Renal cortex interstitium (tissue), 11 donors: ENCODE results near the gene GRM8. TPM values are rescaled to one million over a fixed set of nuclear protein-coding genes. Genes with fewer than 3 reads are reported as not detected.
"Not testable (repeated sequence)": the region's sequence is repeated elsewhere in the genome, so short reads cannot be mapped to it uniquely, and the experiment has no call there.

Experiments
- DNase-seq, 11 donors: peaks; one replicate each; pipeline ENCODE4 v3.0.0-alpha.2; 2013; ENCODE audit warnings: low read depth in 9 of 11, low spot score in 4 of 11; ENCODE audit errors: extremely low read depth in 1 of 11
- polyA plus RNA-seq, 3 donors: library from polyadenylated mRNA; unstranded; fragments of 120-200 nt; gene quantifications; one replicate each; pipeline ENCODE4 v1.2.1, GENCODE V29; 2013; ENCODE audit not compliant: insufficient read length in 3 of 3

GRM8 gene
- polyA plus RNA-seq, 3 donors, result 8.1 to 9.4 (median 8.7) TPM

DNA sequence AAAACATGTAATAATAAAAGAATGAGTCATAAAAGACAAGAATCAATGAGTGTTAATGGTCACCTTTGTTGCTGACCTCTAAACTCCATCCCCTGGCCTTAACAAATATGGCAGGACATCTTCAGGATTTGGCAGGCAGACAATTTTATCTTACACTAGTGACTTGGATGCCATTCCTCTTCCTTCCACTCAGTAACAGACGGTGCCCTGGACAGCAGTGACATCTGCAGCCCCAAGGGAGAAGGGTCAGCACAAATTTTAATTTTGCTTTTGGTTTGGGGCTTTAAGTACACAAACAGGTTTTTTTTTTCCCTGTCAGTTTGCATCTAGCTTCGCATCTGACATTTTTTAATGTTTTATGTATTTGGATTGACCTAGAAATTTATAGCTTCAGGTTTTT is 370.8 kb downstream of the GRM8 start:
- not testable (repeated sequence) for DNase-seq

GRCh38 chr7:126881315-126881714 is 371.4 kb downstream of the GRM8 start:
- no peak for DNase-seq

DNA sequence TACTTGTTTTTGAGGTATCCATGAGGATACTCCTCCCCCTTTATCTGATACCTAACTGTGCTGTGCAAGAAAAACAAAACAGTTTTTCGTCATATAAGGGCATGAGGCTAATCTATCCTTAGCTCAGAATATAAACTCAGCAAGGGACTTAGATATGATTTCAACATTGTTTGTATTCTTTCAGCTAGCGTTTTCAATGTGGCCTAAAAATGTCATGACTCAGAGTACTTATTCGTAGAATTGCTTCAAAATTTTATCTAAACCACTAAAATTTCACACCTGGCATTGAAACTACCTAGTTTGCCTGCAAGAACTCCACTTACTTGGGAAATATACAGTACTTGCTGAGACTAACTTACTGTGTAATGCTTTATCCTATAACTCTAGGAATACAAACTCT is 376.2 kb downstream of the GRM8 start:
- DNase-seq, result not testable (repeated sequence)

- peak in 2 of 11 donors; percentile 0 for DNase-seq
Measured at GRCh38 chr7:126856691-126857291, 395.9 kb downstream of the GRM8 start.

- DNase-seq, result no peak
Measured at GRCh38 chr7:126845331-126845730, 407.4 kb downstream of the GRM8 start.

- no peak for DNase-seq
Measured at GRCh38 chr7:126843883-126844282, 408.9 kb downstream of the GRM8 start.

- no peak for DNase-seq
Measured at GRCh38 chr7:126843336-126843735, 409.4 kb downstream of the GRM8 start.

- no peak for DNase-seq
Measured at GRCh38 chr7:126842451-126842850, 410.3 kb downstream of the GRM8 start.

- DNase-seq, result no peak
Measured at GRCh38 chr7:126840869-126841268, 411.9 kb downstream of the GRM8 start.

DNA sequence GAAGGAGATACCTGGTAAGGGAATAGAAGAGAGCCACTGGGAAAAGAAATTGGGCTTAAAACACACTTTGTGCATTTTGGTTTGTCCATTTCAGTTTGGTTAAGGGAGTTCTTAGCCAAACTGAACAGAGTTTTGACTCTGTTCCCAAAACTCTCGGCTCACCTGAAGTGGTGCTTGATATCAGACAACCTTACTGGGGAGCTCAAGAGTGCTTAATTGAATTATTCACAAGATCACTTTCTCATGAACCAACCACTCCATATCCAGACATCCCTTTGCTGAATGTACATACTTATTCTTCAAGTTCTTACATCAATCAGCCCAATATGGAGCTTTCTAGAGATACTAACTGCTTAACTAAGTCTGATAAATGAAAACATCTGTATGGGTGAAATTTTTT is 413.1 kb downstream of the GRM8 start:
- DNase-seq, result no peak

GRCh38 chr7:126838194-126838593 is 414.5 kb downstream of the GRM8 start:
- DNase-seq, result no peak

DNA sequence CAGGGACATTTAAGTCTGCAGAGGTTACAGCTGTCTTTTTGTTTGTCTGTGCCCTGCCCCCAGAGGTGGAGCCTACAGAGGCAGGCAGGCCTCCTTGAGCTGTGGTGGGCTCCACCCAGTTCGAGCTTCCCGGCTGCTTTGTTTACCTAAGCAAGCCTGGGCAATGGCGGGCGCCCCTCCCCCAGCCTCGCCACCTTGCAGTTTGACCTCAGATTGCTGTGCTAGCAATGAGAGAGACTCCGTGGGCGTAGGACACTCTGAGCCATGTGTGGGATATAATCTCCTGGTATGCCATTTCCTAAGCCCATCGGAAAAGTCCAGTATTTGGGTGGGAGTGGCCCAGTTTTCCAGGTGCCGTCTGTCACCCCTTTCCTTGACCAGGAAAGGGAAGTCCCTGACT is 421.5 kb downstream of the GRM8 start:
- DNase-seq, result not testable (repeated sequence)

DNA sequence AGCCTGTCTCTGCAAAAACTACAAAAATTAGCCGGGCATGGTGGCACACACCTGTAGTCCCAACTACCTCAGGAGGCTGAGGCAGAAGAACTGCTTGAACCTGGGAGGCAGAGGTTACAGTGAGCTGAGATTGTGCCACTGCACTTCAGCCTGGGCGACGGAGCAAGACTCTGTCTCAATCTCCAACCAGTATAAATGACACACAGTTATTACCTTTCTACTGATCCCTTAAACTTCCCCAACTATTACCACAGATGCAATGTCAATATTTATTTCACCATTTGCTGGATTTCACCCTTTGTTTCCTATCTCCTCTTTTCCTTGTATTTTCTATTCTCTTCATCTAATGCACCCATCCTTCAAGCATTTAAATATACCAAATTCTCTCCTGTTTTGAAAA is 431.8 kb downstream of the GRM8 start:
- DNase-seq, result no peak

DNA sequence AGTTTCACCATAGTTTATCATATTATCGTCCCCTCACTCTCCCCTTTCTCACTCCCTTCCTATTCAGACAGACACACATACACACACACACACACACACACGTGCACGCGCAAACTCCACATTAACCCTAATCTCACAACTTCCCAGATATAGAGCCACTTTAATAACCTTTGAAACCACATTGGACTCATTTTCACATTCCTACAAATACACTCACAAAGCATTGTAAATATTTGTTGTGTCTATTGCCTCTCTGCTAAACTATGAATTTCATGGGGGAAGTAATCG is 433.6 kb downstream of the GRM8 start:
- no peak for DNase-seq

DNA sequence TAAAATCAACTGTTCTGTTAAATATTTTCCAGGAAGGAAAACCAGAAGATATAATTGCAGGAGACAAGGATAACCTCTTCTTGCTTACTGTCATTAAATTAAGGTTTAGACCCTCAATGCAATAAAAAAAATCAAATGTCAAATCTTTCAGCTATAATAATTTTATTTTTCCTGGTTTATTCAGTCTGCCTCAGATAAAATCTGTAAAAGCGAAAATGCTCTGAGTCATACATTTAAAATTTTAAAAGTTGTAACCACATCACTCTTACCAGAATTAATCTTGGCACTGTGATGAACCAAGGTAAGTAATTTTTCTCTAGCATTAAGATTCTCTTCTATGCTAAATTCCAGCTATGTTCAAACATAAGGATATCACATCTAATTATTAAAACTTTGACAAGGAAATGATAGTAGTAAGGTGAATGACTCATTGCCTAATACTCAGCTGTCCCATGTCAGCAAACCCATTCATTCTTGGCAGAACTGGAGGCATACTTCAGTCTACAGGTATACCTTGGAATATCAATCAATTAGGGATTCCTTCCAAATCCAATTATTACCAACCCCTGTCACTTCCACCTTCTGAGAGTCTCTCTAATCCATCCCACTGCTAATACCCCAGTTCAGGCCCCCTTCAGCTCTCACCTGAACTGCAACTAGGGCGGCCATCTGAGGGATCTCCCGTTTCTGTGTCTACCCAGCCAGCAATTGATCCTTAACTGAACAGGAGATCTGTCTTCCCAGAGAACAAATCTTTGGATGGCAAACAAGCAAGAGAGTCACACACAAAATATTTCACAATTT is 434.1 kb downstream of the GRM8 start:
- DNase-seq, result no peak

GRCh38 chr7:126809188-126809587 is 443.6 kb downstream of the GRM8 start:
- DNase-seq, result no peak

- no peak for DNase-seq
Measured at GRCh38 chr7:126806614-126807013, 446.1 kb downstream of the GRM8 start.

- DNase-seq, result no peak
Measured at GRCh38 chr7:126805351-126805750, 447.4 kb downstream of the GRM8 start.

DNA sequence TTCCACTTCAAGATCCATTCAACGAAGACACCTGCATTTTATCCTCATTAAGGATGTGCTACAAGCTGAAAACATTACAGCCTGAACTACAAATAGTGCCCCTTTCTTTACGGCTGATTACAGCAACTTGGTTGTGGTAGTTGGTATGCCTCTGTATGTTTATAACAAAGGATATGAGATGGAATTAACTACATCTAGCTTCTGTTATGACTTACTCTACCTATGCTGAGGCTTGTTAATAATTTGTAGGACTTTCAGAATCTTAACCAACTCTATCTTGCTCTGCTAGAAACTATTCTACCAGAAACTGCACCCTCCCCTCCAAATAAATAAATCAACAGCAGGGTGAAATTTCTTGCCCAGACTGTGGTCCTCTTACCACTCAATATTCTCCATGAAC is 448.1 kb downstream of the GRM8 start:
- DNase-seq, result no peak

GRCh38 chr7:126803990-126804389 is 448.8 kb downstream of the GRM8 start:
- no peak for DNase-seq

DNA sequence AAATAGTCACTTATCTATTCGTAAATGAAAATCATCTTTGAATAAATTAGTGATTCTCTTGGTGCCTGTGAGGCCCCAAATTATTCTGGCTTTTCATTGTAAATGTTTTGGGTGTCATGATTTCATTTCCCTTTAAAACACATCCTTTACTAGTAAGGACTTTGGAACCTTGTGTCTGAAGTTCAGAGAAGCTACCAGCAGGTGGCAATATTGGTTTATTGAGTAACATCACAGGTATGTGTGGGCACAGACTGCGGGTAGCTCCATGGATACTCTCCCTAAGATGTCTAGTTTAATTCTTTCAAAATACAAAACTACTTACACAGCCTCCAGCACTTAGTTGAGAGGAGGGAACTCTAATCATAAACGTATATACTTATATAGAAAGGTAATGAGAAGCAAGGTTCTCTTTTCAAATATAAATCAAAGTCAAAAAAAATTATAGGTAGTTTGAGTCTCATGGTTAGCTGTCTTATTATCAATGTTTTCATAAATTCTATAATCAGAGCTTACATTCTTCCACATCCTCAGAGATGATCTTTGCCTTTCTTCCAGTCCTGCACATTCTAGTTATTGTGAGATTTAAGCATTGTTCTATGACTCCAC is 449.6 kb downstream of the GRM8 start:
- peak; percentile 14 to 58 (median 27) for DNase-seq
